ENCODE results near the gene MSH3.

GRCh38 chr5:80704221-80704620 is 49.8 kb downstream of the MSH3 start:
- TF ChIP-seq EZH2phosphoT487 (IDR thresholded peaks at IDR 0.05; ENCODE audit: low read depth), result no peak
- no peak for TF ChIP-seq CTCF (IDR thresholded peaks at IDR 0.05; ENCODE audit: low read depth, low read length)

Measured in OCI-LY3 (cell line).